ACC112 (cell line): ENCODE results near the gene HBG1.

ENCODE experiments used
- H2AFZ ChIP-seq: fragments of 200-600 bp; sonication (generic); one replicate; pipeline ENCODE4 v1.6.0; 2017; ENCODE audit warnings: antibody characterized with exemption, low read length; ENCODE audit not compliant: unreplicated experiment
- H3K27ac ChIP-seq: fragments of 200-600 bp; sonication (generic); 2 replicates; pipeline ENCODE4 v1.5.1; 2014; ENCODE audit warnings: low read depth, mild to moderate bottlenecking, antibody characterized with exemption, low read length, moderate library complexity
- H3K27me3 ChIP-seq: fragments of 200-600 bp; sonication (generic); 2 replicates; pipeline ENCODE4 v1.6.1; 2014; ENCODE audit warnings: mild to moderate bottlenecking, antibody characterized with exemption, low read length, moderate library complexity, mixed read lengths; ENCODE audit not compliant: insufficient read depth
- H3K36me3 ChIP-seq: fragments of 200-600 bp; sonication (generic); 2 replicates; pipeline ENCODE4 v1.6.1; 2016; ENCODE audit warnings: mild to moderate bottlenecking, antibody characterized with exemption, low read length, moderate library complexity, mixed read lengths; ENCODE audit not compliant: insufficient read depth
- H3K4me1 ChIP-seq: fragments of 200-600 bp; sonication (generic); one replicate; pipeline ENCODE4 v1.6.1; 2016; ENCODE audit warnings: low read length, mixed read lengths; ENCODE audit not compliant: insufficient read depth, unreplicated experiment, control insufficient read depth
- H3K4me3 ChIP-seq: fragments of 200-600 bp; sonication (generic); 2 replicates; pipeline ENCODE4 v1.5.1; 2014; ENCODE audit warnings: mild to moderate bottlenecking, low read depth, low read length
- H3K79me2 ChIP-seq: fragments of 200-600 bp; sonication (generic); one replicate; pipeline ENCODE4 v1.6.0; 2016; ENCODE audit warnings: low read length; ENCODE audit not compliant: control insufficient read depth, unreplicated experiment, insufficient read depth

HBG1 gene

GRCh38 chr11:5276697-5277096 lies 27.0 kb upstream of the HBG1 start:
- no peak overlapping the region for H3K27ac ChIP-seq
- H3K4me3 ChIP-seq, result no peak overlapping the region
- H2AFZ ChIP-seq, result no peak overlapping the region

GRCh38 chr11:5275369-5276110 lies 25.9 kb upstream of the HBG1 start:
- Histone ChIP-seq H3K4me1 (peaks cover 14% of the 10 kb centered on the region), H3K27me3 (no peaks in the 10 kb centered on the region)

More at GRCh38 chr11:5276697-5277096, 27.0 kb upstream of the HBG1 start:
- Histone ChIP-seq H3K36me3 (no peaks in the 10 kb centered on the region), H3K79me2 (no peaks in the 10 kb centered on the region), H3K4me1 (peaks cover 20% of the 10 kb centered on the region), H3K27me3 (no peaks in the 10 kb centered on the region)

GRCh38 chr11:5274395-5274794 lies 24.7 kb upstream of the HBG1 start:
- Histone ChIP-seq H3K4me1 (peaks cover 5% of the 10 kb centered on the region), H3K4me3 (no peak overlapping the region), H2AFZ (no peak overlapping the region), H3K36me3 (no peaks in the 10 kb centered on the region), H3K27ac (no peak overlapping the region), H3K27me3 (no peaks in the 10 kb centered on the region), H3K79me2 (no peaks in the 10 kb centered on the region)

More at GRCh38 chr11:5275369-5276110, 25.9 kb upstream of the HBG1 start:
- Histone ChIP-seq H3K4me3 (no peak overlapping the region), H2AFZ (no peak overlapping the region), H3K79me2 (no peaks in the 10 kb centered on the region), H3K36me3 (no peaks in the 10 kb centered on the region), H3K27ac (no peak overlapping the region)

GRCh38 chr11:5272395-5273017 lies 22.8 kb upstream of the HBG1 start:
- Histone ChIP-seq H3K27ac (no peak overlapping the region), H3K36me3 (no peaks in the 10 kb centered on the region), H3K27me3 (no peaks in the 10 kb centered on the region), H2AFZ (no peak overlapping the region), H3K4me1 (no peaks in the 10 kb centered on the region), H3K79me2 (no peaks in the 10 kb centered on the region), H3K4me3 (no peak overlapping the region)

GRCh38 chr11:5269715-5270147 lies 20.1 kb upstream of the HBG1 start, which contains the start of gene HBE1:
Gene HBE1 (minus strand): TSS chr11:5269945. CDS start chr11:5269890, 55 bp downstream.
- no peak within 1 kb of the TSS for H2AFZ ChIP-seq

GRCh38 chr11:5267033-5267563 lies 17.4 kb upstream of the HBG1 start:
- Histone ChIP-seq H3K79me2 (no peaks in the 10 kb centered on the region), H2AFZ (no peak overlapping the region), H3K36me3 (no peaks in the 10 kb centered on the region), H3K4me1 (no peaks in the 10 kb centered on the region), H3K27ac (no peak overlapping the region), H3K27me3 (no peaks in the 10 kb centered on the region), H3K4me3 (no peak overlapping the region)

More at GRCh38 chr11:5269715-5270147, 20.1 kb upstream of the HBG1 start, which contains the start of gene HBE1:
- H3K27ac ChIP-seq, result no peak within 1 kb of the TSS
- no peaks in the 10 kb centered on the region for H3K27me3 ChIP-seq
- no peaks in the 10 kb centered on the region for H3K36me3 ChIP-seq
- H3K4me3 ChIP-seq, result no peak within 1 kb of the TSS
- H3K4me1 ChIP-seq, result no peaks in the 10 kb centered on the region
- H3K79me2 ChIP-seq, result no peaks in the 10 kb centered on the region

GRCh38 chr11:5266609-5267008 lies 17.0 kb upstream of the HBG1 start:
- Histone ChIP-seq H3K27me3 (no peaks in the 10 kb centered on the region), H2AFZ (no peak overlapping the region), H3K4me3 (no peak overlapping the region), H3K36me3 (no peaks in the 10 kb centered on the region), H3K4me1 (no peaks in the 10 kb centered on the region), H3K27ac (no peak overlapping the region), H3K79me2 (no peaks in the 10 kb centered on the region)

GRCh38 chr11:5265832-5266231 lies 16.2 kb upstream of the HBG1 start:
- H3K4me3 ChIP-seq, result no peak overlapping the region
- no peaks in the 10 kb centered on the region for H3K27me3 ChIP-seq
- H3K4me1 ChIP-seq, result no peaks in the 10 kb centered on the region
- H3K36me3 ChIP-seq, result no peaks in the 10 kb centered on the region
- no peaks in the 10 kb centered on the region for H3K79me2 ChIP-seq
- no peak overlapping the region for H3K27ac ChIP-seq
- no peak overlapping the region for H2AFZ ChIP-seq

- no peaks in the 10 kb centered on the region for H3K4me1 ChIP-seq
- H2AFZ ChIP-seq, result no peak overlapping the region
- no peak overlapping the region for H3K4me3 ChIP-seq
- no peaks in the 10 kb centered on the region for H3K79me2 ChIP-seq
- H3K27me3 ChIP-seq, result no peaks in the 10 kb centered on the region
- no peaks in the 10 kb centered on the region for H3K36me3 ChIP-seq
- no peak overlapping the region for H3K27ac ChIP-seq
Observed at GRCh38 chr11:5258543-5259262, 9.0 kb upstream of the HBG1 start.

- Histone ChIP-seq H3K4me3 (no peak overlapping the region), H3K4me1 (no peaks in the 10 kb centered on the region), H3K27ac (no peak overlapping the region), H3K36me3 (no peaks in the 10 kb centered on the region), H3K27me3 (peaks cover 5% of the 10 kb centered on the region; the same call in 1 of the 2 replicates), H2AFZ (no peak overlapping the region), H3K79me2 (no peaks in the 10 kb centered on the region)
Observed at GRCh38 chr11:5257296-5257695, 7.6 kb upstream of the HBG1 start.
